BLaER1 treated with 17β-estradiol and CSF1 and Interleukin-3, amounts not matched to agents 10 nM and 100 nM (cell line): ENCODE measurements around the gene CDCP1.

ENCODE experiments used
- H3K27ac ChIP-seq, 11 experiments: shearing (Covaris generic); formaldehyde crosslinking; 2 replicates each; pipeline ENCODE4 v1.8.1; 2022
- H3K27me3 ChIP-seq, 11 experiments: shearing (Covaris generic); formaldehyde crosslinking; 2 replicates each; pipeline ENCODE4 v1.8.1; 2022
- H3K36me3 ChIP-seq, 11 experiments: shearing (Covaris generic); formaldehyde crosslinking; 2 replicates each; pipeline ENCODE4 v1.8.1; 2022
- H3K4me1 ChIP-seq, 10 experiments: shearing (Covaris generic); formaldehyde crosslinking; 2 replicates each; pipeline ENCODE4 v1.8.1; 2022
- H3K4me2 ChIP-seq, 11 experiments: shearing (Covaris generic); formaldehyde crosslinking; 2 replicates each; pipeline ENCODE4 v1.8.1; 2022
- H3K4me3 ChIP-seq, 10 experiments: shearing (Covaris generic); formaldehyde crosslinking; 2 replicates each; pipeline ENCODE4 v1.8.1; 2022
- H3K9ac ChIP-seq, 11 experiments: shearing (Covaris generic); formaldehyde crosslinking; 2 replicates each; pipeline ENCODE4 v1.8.1; 2022
- H3K9me3 ChIP-seq, 11 experiments: shearing (Covaris generic); formaldehyde crosslinking; replicated peaks in 1 of 11; 2 replicates each; pipeline ENCODE4 v1.8.1; 2022
- H4K20me1 ChIP-seq, 11 experiments: shearing (Covaris generic); formaldehyde crosslinking; 2 replicates each; pipeline ENCODE4 v1.8.1; 2022
- Cebpa-rat ChIP-seq, 11 experiments: shearing (Covaris generic); IDR thresholded peaks; 2 replicates each; pipeline ENCODE4 v1.8.1; 2022

The CDCP1 gene

GRCh38 chr3:45051685-45052084 lies 94.5 kb downstream of the CDCP1 start:
- no peak overlapping the region for H3K27ac ChIP-seq
- H3K36me3 ChIP-seq, result no peaks in the 10 kb centered on the region
- no peaks in the 10 kb centered on the region for H3K9me3 ChIP-seq
- H3K9ac ChIP-seq, result no peak overlapping the region
- H3K4me1 ChIP-seq, result peaks cover 0 to 47% (median 16%) of the 10 kb centered on the region in 10 experiments; a peak in 14 of 20 replicates
- no peak for TF ChIP-seq Cebpa-rat (IDR thresholded peaks at IDR 0.05)
- H3K27me3 ChIP-seq, result no peaks in the 10 kb centered on the region
- H4K20me1 ChIP-seq, result no peaks in the 10 kb centered on the region
- H3K4me3 ChIP-seq, result no peak overlapping the region
- 0 out of 22 replicates have a peak overlapping the region, but pooled peaks of 1 of the 11 experiments have one; percentile 1 for H3K4me2 ChIP-seq

GRCh38 chr3:45049807-45050206 lies 96.4 kb downstream of the CDCP1 start:
- Histone ChIP-seq H3K36me3 (no peaks in the 10 kb centered on the region), H3K9me3 (no peaks in the 10 kb centered on the region), H4K20me1 (no peaks in the 10 kb centered on the region), H3K4me3 (no peak overlapping the region), H3K4me2 (no peak overlapping the region), H3K9ac (no peak overlapping the region), H3K27me3 (no peaks in the 10 kb centered on the region), H3K27ac (no peak overlapping the region), H3K4me1 (peaks cover 0 to 45% (median 7%) of the 10 kb centered on the region in 10 experiments; a peak in 11 of 20 replicates)
- no peak for TF ChIP-seq Cebpa-rat (IDR thresholded peaks at IDR 0.05)

DNA sequence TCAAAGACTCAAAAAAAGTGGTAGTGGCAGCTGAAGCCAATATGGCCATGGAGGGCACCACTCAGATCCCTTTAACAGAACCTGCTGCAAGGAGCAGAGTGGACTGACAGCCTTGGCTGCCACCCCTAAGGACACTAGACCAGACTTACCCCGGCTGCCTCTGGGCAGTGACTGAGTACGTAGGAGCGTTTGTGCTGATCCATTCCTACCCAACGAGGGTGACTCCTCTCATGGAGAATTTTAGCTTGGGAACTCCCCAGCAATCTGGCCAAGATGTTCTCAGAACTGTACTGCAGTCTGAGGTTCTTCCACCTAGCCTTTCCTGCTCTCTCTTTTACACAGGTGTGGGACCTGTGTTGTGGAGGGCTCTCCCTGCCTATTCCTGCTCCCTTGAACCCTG lies 97.9 kb downstream of the CDCP1 start:
- no peak overlapping the region for H3K4me2 ChIP-seq
- H3K4me1 ChIP-seq, result peaks cover 0 to 45% (median 4%) of the 10 kb centered on the region in 10 experiments; a peak in 9 of 20 replicates
- TF ChIP-seq Cebpa-rat (IDR thresholded peaks at IDR 0.05), result no peak
- H4K20me1 ChIP-seq, result no peaks in the 10 kb centered on the region
- H3K9me3 ChIP-seq, result no peaks in the 10 kb centered on the region
- H3K4me3 ChIP-seq, result no peak overlapping the region
- no peaks in the 10 kb centered on the region for H3K36me3 ChIP-seq
- no peak overlapping the region for H3K27ac ChIP-seq
- H3K9ac ChIP-seq, result no peak overlapping the region
- H3K27me3 ChIP-seq, result no peaks in the 10 kb centered on the region

DNA sequence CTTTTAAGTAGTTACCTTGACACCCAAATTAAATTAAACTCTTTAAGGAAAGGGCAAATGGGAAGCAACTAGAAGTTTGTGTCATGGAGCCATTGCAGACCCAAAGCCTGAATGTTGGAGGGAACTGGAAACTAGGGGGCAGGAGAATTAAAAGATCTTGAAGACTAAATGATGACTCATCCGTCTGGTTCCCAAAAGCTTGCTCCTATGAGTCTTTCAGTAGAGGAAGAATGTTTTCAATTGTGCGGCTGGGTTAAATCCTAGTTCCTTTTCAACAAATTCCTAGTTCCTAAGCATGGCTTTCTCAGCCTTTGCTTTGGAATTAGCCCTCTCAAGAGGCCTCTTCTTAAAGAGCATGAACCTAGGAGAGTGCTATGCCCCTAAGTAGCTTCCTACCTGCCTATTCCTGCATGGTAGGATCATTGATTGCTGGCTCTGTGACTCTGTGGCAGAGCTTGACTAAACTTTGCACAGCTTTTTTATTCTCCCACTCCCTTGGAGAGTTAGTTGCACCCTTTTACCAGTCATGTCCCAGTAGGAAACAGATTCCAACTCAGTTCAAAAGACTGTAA lies 102.4 kb downstream of the CDCP1 start:
- no peak for TF ChIP-seq Cebpa-rat (IDR thresholded peaks at IDR 0.05)
- Histone ChIP-seq H3K4me3 (no peak overlapping the region), H3K27ac (peak overlapping the region in 4 of 11 experiments; percentile 0 to 58 (median 24); a peak in 4 of 22 replicates), H3K36me3 (no peaks in the 10 kb centered on the region), H3K4me2 (peak overlapping the region in 5 of 11 experiments; percentile 27 to 77 (median 51); a peak in 8 of 22 replicates), H3K27me3 (no peaks in the 10 kb centered on the region), H4K20me1 (no peaks in the 10 kb centered on the region), H3K9me3 (no peaks in the 10 kb centered on the region), H3K4me1 (peaks cover 19 to 57% (median 25%) of the 10 kb centered on the region in 10 experiments), H3K9ac (peak overlapping the region in 1 of 11 experiments; percentile 24; a peak in 1 of 22 replicates)

- H3K4me2 ChIP-seq, result peak overlapping the region; percentile 26 to 87 (median 57)
- peak overlapping the region in 1 of 11 experiments; percentile 12; a peak in 2 of 22 replicates for H3K27ac ChIP-seq
- H3K27me3 ChIP-seq, result peaks cover 0 to 3% (median 1%) of the 10 kb centered on the region in 11 experiments; a peak in 11 of 22 replicates
- H3K4me1 ChIP-seq, result peaks cover 19 to 61% (median 25%) of the 10 kb centered on the region in 10 experiments
- H3K4me3 ChIP-seq, result no peak overlapping the region
- H3K36me3 ChIP-seq, result no peaks in the 10 kb centered on the region
- no peaks in the 10 kb centered on the region for H3K9me3 ChIP-seq
- H3K9ac ChIP-seq, result 0 out of 22 replicates have a peak overlapping the region, but pooled peaks of 1 of the 11 experiments have one; percentile 6
- TF ChIP-seq Cebpa-rat (IDR thresholded peaks at IDR 0.05), result no peak
- H4K20me1 ChIP-seq, result no peaks in the 10 kb centered on the region
These were observed 104.0 kb downstream of the CDCP1 start for GRCh38 chr3:45042162-45042561.

- no peaks in the 10 kb centered on the region for H3K9me3 ChIP-seq
- H3K4me2 ChIP-seq, result peak overlapping the region; percentile 26 to 87 (median 57)
- peaks cover 19 to 66% (median 25%) of the 10 kb centered on the region in 10 experiments for H3K4me1 ChIP-seq
- peaks cover 0 to 8% (median 6%) of the 10 kb centered on the region in 11 experiments; a peak in 20 of 22 replicates for H3K27me3 ChIP-seq
- H3K36me3 ChIP-seq, result no peaks in the 10 kb centered on the region
- H3K4me3 ChIP-seq, result no peak overlapping the region
- peak overlapping the region in 2 of 11 experiments; percentile 5 to 12; a peak in 2 of 22 replicates for H3K27ac ChIP-seq
- H3K9ac ChIP-seq, result peak overlapping the region in 1 of 11 experiments; percentile 6; a peak in 1 of 22 replicates
- H4K20me1 ChIP-seq, result no peaks in the 10 kb centered on the region
- no peak for TF ChIP-seq Cebpa-rat (IDR thresholded peaks at IDR 0.05)
These were observed 104.5 kb downstream of the CDCP1 start for GRCh38 chr3:45041666-45042065.

GRCh38 chr3:45037720-45038455 lies 108.3 kb downstream of the CDCP1 start:
- Histone ChIP-seq H3K27ac (no peak overlapping the region), H3K36me3 (no peaks in the 10 kb centered on the region), H3K9me3 (no peaks in the 10 kb centered on the region), H3K27me3 (peaks cover 0 to 23% (median 21%) of the 10 kb centered on the region in 11 experiments; a peak in 20 of 22 replicates), H4K20me1 (0 out of 22 replicates have a peak, but pooled peaks cover 0 to 5% (median 0%) of the 10 kb centered on the region in 11 experiments), H3K4me1 (peaks cover 33 to 68% (median 39%) of the 10 kb centered on the region in 10 experiments), H3K4me2 (peak overlapping the region in 7 of 11 experiments; percentile 17 to 92 (median 35); a peak in 9 of 22 replicates), H3K4me3 (no peak overlapping the region), H3K9ac (peak overlapping the region in 1 of 11 experiments; percentile 36; a peak in 1 of 22 replicates)
- no peak for TF ChIP-seq Cebpa-rat (IDR thresholded peaks at IDR 0.05)

DNA sequence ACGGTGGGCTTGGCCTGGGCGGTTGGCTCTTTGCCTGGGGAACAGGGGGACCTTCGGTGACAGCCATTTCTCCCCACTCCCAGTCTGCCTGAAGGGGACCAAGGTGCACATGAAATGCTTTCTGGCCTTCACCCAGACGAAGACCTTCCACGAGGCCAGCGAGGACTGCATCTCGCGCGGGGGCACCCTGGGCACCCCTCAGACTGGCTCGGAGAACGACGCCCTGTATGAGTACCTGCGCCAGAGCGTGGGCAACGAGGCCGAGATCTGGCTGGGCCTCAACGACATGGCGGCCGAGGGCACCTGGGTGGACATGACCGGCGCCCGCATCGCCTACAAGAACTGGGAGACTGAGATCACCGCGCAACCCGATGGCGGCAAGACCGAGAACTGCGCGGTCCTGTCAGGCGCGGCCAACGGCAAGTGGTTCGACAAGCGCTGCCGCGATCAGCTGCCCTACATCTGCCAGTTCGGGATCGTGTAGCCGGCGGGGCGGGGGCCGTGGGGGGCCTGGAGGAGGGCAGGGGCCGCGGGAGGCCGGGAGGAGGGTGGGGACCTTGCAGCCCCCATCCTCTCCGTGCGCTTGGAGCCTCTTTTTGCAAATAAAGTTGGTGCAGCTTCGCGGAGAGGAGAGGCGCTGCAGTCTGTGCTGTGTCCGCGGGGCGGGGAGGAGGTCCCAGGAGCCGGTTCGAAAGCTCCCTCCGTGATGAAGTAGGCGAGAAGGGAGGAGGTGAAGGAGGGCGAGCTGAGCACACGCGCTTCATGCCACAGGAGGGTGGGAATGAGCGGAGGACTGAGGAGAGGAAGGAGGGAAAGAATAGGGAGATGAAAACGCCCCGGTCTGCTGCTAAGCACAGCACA lies 110.5 kb downstream of the CDCP1 start:
- H4K20me1 ChIP-seq, result 0 out of 22 replicates have a peak, but pooled peaks cover 0 to 5% (median 0%) of the 10 kb centered on the region in 11 experiments
- H3K9me3 ChIP-seq, result no peaks in the 10 kb centered on the region
- H3K36me3 ChIP-seq, result no peaks in the 10 kb centered on the region
- no peak for TF ChIP-seq Cebpa-rat (IDR thresholded peaks at IDR 0.05)
- H3K9ac ChIP-seq, result peak overlapping the region in 5 of 11 experiments; percentile 19 to 73 (median 64); a peak in 8 of 22 replicates
- H3K4me3 ChIP-seq, result peak overlapping the region in 3 of 10 experiments; percentile 20 to 43 (median 26); a peak in 3 of 20 replicates
- peak overlapping the region in 5 of 11 experiments; percentile 46 to 79 (median 75); a peak in 10 of 22 replicates for H3K27ac ChIP-seq
- peaks cover 0 to 23% (median 21%) of the 10 kb centered on the region in 11 experiments; a peak in 20 of 22 replicates for H3K27me3 ChIP-seq
- peaks cover 13 to 52% (median 19%) of the 10 kb centered on the region in 10 experiments for H3K4me1 ChIP-seq
- H3K4me2 ChIP-seq, result peak overlapping the region; percentile 60 to 92 (median 80)
